ENCODE measurements around the gene ADGRV1. TPM values are rescaled to one million over a fixed set of nuclear protein-coding genes. Genes with fewer than 3 reads are reported as not detected.

Gene ADGRV1
- polyA plus RNA-seq, 2 of the 4 experiments (the other 2 are of a cell fraction): 0.70 to 3.7 TPM

DNA sequence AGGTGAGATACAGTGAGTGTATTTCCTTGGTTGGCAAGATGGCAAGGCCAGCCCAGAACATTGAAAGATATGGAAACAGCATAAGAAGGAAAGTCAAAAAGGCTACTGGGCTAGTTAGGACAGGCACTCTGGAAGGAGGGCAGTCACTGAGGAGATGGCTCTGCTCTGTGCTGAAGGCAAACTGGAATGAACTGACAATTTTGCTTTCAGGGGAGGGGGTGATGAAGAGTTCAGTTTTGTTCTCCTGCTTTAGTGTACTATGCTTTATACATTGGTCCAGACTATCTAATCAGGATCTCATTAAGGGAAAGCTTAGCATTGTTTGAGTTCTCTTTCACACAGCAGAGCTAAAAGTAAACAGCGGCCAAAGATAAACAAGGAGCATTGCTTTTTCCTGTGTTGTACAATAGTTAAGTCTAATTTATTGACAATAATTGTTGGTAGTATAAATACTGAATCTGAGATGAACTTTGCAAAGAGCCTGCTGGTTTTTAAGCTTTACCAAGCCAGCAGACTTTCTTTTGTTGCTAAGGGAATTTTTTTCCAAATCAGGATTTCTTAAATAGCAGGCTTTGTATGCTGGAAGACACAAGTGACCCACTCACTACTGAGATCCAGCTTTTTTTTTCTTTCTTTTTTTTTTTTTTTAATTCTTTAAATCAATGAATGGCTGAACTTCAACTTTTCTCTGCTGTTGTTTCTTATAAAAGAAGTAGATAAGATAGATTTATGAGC lies 469.0 kb downstream of the ADGRV1 start:
- ChIA-PET POLR2A (interaction anchor here (0.9 kb wide), 1 partner anchor 45 kb away, joined by 6 read pairs; no protein-coding TSS in a partner anchor), CTCF (no interaction called here)
- peak; percentile 24 to 69; a peak in 3 of 6 replicates for ATAC-seq
- FAIRE-seq: peak; percentile 67
- Histone ChIP-seq H3K9me3 (no peaks in the 10 kb centered on the region), H3K4me1 (peaks cover 49% of the 10 kb centered on the region), H3K4me3 (no peak overlapping the region), H3K27ac (peak overlapping the region; percentile 50 to 61), H3K4me2 (peak overlapping the region; percentile 31)
- TF ChIP-seq GATA3 (IDR thresholded peaks at IDR 0.05; ENCODE audit: borderline replicate concordance): peak; percentile 51; the same call in 1 of the 2 replicates
- TF ChIP-seq FOSB (CRISPR knock-in tag; IDR thresholded peaks at IDR 0.05): no peak
- no peak for DNase-seq (ENCODE audit: low read depth in 1 of 2, low spot score in 1 of 2)
- WGBS (ENCODE audit: missing lambda C conversion rate): 59% methylated on average over 1 of the region's 1 CpG

DNA sequence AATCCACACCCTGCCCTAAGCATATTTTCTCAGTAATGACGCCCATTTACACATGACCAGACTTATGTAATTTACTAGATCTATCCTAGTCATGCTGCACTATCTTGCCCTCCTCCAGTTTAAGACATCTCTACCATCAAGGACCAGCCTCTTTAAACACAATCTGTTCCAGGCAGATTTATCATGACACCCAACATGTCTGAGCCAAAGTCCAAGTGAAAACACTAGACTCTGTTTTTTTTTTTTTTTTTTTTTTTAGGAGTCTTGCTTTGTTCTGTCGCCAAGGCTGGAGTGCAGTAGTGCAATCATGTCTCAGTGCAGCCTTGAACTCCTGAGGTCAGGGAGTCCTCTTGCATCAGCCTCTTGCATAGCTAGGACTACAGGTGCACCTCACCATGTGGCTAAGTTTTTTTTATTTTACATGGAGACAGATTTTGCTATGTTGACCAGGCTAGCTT lies 469.9 kb downstream of the ADGRV1 start:
- H3K9me3 ChIP-seq: no peaks in the 10 kb centered on the region
- no peak for FAIRE-seq
- ATAC-seq: peak in 1 of 2 experiments; percentile 75; a peak in 3 of 6 replicates

DNA sequence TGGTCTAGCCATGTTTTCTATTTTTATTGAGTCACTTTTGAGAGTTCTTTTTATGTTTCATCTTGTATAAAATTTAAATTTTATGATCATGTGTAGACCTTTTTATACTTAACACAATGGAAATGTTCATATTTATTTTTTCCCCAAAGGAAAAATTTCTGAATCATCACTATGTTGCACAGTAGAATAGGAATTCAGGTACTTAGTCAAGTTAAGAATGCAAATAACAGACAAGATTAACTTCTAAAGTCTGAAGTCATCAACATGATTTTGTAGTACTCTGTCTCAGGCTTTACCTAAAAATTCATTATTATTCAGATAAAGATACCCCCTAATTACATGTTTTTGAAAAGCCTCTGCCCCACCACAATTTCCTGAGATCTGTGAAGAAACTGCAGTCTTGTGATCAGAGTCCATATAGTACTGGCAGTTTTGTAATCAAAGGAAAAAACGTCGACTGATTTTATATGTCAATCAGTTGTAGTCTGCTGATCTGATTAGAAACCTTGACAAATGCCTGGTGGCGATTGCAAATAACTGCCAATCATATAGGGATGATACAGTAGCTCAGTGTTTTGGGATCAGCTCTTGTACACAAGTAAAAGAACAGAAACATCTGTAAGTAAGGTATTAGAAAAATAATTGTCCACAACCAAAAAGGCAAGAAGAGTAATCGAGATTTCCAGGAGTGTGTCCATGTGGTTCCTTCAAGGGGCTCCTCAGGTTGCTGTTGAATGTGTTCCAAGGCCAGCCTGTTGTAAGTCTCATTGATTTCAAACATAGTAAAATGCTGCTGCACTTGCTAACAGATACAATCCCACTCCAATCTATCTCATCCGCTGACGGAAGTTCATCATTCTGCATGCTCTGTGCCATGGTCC lies 472.2 kb downstream of the ADGRV1 start:
- H3K4me2 ChIP-seq: peak overlapping the region; percentile 47
- H3K9me3 ChIP-seq: no peaks in the 10 kb centered on the region
- peak overlapping the region; percentile 63 to 65 for H3K27ac ChIP-seq
- no peak overlapping the region for H3K4me3 ChIP-seq
- ATAC-seq (peak in 1 of 2 experiments; percentile 34; a peak in 1 of 6 replicates), FAIRE-seq (no peak), DNase-seq (ENCODE audit: low read depth in 1 of 2, low spot score in 1 of 2) (no peak)
- ChIA-PET POLR2A (no interaction called here), CTCF (interaction anchor here (1.1 kb wide), 1 partner anchor 12 kb away, joined by 3 read pairs; no protein-coding TSS in a partner anchor)
- peaks cover 49% of the 10 kb centered on the region for H3K4me1 ChIP-seq
- 82% methylated on average over 6 of the region's 6 CpGs for WGBS (ENCODE audit: missing lambda C conversion rate)
- TF ChIP-seq HOXB5 (CRISPR knock-in tag; IDR thresholded peaks at IDR 0.05): no peak
- TF ChIP-seq JUNB (IDR thresholded peaks at IDR 0.05): peak; percentile 22; the same call in 1 of the 2 replicates

More for the DNA sequence above, 469.9 kb downstream of the ADGRV1 start:
- peak overlapping the region; percentile 31 for H3K4me2 ChIP-seq
- peaks cover 49% of the 10 kb centered on the region for H3K4me1 ChIP-seq
- ChIA-PET POLR2A (interaction anchor here (0.9 kb wide), 1 partner anchor 46 kb away, joined by 6 read pairs; no protein-coding TSS in a partner anchor), CTCF (no interaction called here)
- 57% methylated on average over 2 of the region's 2 CpGs for WGBS (ENCODE audit: missing lambda C conversion rate)
- peak overlapping the region; percentile 50 to 61 for H3K27ac ChIP-seq
- H3K4me3 ChIP-seq: no peak overlapping the region
- TF ChIP-seq GATA3 (IDR thresholded peaks at IDR 0.05; ENCODE audit: borderline replicate concordance): peak; percentile 32; the same call in 1 of the 2 replicates
- TF ChIP-seq CEBPB (IDR thresholded peaks at IDR 0.05): 0 out of 4 replicates have a peak, but pooled peaks of 1 of the 2 experiments have one; percentile 19
- TF ChIP-seq MYC (IDR thresholded peaks at IDR 0.05; ENCODE audit: borderline replicate concordance, low read length): 0 out of 2 replicates have a peak, but pooled peaks have one; percentile 42
- no peak for TF ChIP-seq HDAC2 (IDR thresholded peaks at IDR 0.05)
- TF ChIP-seq RAD21 (conservative IDR thresholded peaks at IDR 0.05 in 1 of 2, IDR thresholded peaks at IDR 0.05 in 1 of 2): no peak
- peak in 1 of 2 experiments; percentile 67 for DNase-seq (ENCODE audit: low read depth in 1 of 2, low spot score in 1 of 2)

DNA sequence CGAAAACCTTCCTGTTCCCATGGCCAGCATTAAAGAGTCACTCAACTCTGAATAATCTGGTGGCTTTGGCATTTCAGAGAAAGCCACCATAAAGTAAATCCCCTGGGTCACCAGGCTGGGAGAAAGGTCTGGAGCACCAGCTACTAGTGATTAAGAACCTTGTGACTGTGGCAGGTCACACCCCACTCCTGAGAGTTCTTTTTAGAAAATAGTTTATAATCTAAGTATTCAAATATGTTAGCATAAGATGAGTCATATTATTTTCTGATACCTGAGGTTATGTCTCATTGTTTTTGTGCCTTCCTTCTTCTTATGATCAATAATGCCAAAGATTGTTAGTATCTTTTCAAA lies 472.8 kb downstream of the ADGRV1 start:
- DNase-seq (ENCODE audit: low read depth in 1 of 2, low spot score in 1 of 2): no peak

More for the DNA sequence above, 472.8 kb downstream of the ADGRV1 start:
- ChIA-PET CTCF (interaction anchor here (1.1 kb wide), 1 partner anchor 11 kb away, joined by 3 read pairs; no protein-coding TSS in a partner anchor), POLR2A (no interaction called here)
- TF ChIP-seq, protein P1, sequence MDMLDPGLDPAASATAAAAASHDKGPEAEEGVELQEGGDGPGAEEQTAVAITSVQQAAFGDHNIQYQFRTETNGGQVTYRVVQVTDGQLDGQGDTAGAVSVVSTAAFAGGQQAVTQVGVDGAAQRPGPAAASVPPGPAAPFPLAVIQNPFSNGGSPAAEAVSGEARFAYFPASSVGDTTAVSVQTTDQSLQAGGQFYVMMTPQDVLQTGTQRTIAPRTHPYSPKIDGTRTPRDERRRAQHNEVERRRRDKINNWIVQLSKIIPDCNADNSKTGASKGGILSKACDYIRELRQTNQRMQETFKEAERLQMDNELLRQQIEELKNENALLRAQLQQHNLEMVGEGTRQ (IDR thresholded peaks at IDR 0.05): no peak
- TF ChIP-seq FOSL2 (IDR thresholded peaks at IDR 0.05): no peak
- TF ChIP-seq FOSL2 (CRISPR knock-in tag; IDR thresholded peaks at IDR 0.05): peak; percentile 46; the same call in 1 of the 2 replicates
- no peak for TF ChIP-seq RAD21 (conservative IDR thresholded peaks at IDR 0.05 in 1 of 2, IDR thresholded peaks at IDR 0.05 in 1 of 2)
- TF ChIP-seq, protein P2, sequence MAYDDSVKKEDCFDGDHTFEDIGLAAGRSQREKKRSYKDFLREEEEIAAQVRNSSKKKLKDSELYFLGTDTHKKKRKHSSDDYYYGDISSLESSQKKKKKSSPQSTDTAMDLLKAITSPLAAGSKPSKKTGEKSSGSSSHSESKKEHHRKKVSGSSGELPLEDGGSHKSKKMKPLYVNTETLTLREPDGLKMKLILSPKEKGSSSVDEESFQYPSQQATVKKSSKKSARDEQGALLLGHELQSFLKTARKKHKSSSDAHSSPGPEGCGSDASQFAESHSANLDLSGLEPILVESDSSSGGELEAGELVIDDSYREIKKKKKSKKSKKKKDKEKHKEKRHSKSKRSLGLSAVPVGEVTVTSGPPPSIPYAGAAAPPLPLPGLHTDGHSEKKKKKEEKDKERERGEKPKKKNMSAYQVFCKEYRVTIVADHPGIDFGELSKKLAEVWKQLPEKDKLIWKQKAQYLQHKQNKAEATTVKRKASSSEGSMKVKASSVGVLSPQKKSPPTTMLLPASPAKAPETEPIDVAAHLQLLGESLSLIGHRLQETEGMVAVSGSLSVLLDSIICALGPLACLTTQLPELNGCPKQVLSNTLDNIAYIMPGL (CRISPR knock-in tag; IDR thresholded peaks at IDR 0.05; ENCODE audit: borderline replicate concordance): no peak
- TF ChIP-seq, protein P3, sequence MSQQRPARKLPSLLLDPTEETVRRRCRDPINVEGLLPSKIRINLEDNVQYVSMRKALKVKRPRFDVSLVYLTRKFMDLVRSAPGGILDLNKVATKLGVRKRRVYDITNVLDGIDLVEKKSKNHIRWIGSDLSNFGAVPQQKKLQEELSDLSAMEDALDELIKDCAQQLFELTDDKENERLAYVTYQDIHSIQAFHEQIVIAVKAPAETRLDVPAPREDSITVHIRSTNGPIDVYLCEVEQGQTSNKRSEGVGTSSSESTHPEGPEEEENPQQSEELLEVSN (IDR thresholded peaks at IDR 0.05; ENCODE audit: borderline replicate concordance, low read depth): no peak
- TF ChIP-seq PHF8 (IDR thresholded peaks at IDR 0.05; ENCODE audit: borderline replicate concordance, low read depth): no peak
- TF ChIP-seq ESRRA (IDR thresholded peaks at IDR 0.05; ENCODE audit: borderline replicate concordance, low read length): no peak
- peaks cover 44% of the 10 kb centered on the region for H3K4me1 ChIP-seq
- peak overlapping the region; percentile 63 to 65 for H3K27ac ChIP-seq
- FAIRE-seq (no peak), ATAC-seq (no peak)
- H3K4me3 ChIP-seq: no peak overlapping the region
- H3K4me2 ChIP-seq: peak overlapping the region; percentile 47
- WGBS (ENCODE audit: missing lambda C conversion rate): 96% methylated on average over 1 of the region's 1 CpG
- H3K9me3 ChIP-seq: no peaks in the 10 kb centered on the region
